HG02840 (cell line): ENCODE measurements around the gene PLCG1.

Source experiments
- ATAC-seq: cut with Tn5 transposase; IDR thresholded peaks from one replicate; pipeline ENCODE4 v1.9.1; 2021; ENCODE audit warnings: mild to moderate bottlenecking, moderate library complexity, moderate number of reproducible peaks; ENCODE audit not compliant: unreplicated experiment, low FRiP score

PLCG1 gene

DNA sequence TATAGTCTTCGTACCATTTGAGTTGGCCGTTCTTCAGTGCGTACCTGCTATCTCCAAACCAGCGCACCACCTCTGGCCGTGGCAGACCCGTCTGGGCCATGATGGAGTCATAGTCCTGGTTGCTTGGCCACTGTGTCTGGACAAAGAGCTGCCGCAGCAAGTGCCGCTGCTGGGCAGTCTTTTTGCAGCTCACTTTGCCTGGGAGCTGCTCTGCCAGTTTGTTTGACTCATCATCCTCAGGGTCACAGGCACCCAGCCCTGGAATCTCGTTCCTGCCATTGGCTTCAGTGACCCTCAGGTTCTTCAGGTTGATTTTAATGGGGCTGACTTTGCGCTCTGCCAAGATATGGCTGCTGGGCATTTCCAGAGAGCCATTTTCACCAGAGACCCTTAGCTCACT is 65.1 kb downstream of the PLCG1 start:
- no peak for ATAC-seq

DNA sequence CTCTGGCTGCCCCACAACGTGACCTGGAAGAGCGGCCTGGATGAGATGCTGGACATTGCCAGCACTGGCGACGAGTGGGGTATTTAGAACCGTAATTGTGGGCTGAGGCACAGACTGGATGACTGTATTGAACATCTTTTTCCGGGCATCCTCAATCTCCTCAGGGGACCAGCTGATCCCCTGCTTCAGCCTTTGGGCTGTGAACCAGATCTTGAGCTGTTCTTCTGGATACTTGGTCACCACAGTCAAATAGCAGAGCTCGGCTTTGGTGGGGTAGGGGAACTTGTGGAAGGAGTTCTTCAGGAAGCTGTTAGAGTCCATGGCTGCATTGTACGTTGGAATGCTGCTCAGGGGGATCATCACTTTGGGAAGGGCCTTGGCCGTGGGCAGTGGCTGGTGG is 66.3 kb downstream of the PLCG1 start:
- no peak for ATAC-seq

DNA sequence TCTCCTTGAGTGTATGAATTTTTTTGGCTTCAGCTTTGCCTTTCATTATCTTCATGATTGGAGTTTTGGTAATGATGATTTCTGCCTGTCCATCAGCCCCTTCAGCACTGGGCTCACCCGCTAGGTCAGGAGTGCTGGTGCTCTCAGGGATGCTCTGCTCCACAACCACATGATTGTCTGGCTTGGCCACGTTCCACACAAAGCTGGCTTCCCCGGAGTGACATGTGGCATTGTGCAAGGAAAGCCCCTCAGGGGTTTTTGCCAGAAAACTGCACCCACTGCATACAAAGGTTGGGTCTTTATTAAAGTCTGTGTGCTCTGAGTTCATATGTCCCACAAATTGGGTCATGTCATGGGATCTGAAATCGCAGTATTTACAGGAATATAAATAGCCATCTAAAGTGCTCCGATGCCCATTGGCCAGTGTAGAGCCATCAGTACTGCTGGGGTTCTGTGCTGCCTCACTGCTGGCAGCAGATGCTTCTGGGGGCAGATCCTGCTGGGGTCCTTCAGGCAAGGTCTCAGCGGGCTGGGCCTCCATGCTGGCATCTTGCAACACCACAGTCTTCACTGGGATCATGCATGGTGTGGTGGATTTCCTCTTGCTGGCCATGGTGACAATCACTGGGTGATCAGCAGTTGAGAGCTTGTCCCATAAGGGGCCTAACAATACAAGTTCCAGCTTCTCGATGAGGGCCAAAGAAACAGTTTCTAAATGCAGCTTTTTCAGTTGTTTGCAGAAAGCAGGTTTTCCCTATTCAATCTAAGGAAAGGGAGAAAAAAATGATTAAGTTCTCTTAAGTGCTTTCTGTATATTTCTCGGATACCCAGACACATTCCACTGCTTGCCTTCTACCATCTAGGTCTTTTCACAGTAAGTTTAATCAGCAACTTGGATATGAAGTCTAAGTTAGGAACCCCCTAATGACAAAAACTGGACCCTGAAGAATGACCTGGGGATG is 67.2 kb downstream of the PLCG1 start:
- ATAC-seq = no peak

DNA sequence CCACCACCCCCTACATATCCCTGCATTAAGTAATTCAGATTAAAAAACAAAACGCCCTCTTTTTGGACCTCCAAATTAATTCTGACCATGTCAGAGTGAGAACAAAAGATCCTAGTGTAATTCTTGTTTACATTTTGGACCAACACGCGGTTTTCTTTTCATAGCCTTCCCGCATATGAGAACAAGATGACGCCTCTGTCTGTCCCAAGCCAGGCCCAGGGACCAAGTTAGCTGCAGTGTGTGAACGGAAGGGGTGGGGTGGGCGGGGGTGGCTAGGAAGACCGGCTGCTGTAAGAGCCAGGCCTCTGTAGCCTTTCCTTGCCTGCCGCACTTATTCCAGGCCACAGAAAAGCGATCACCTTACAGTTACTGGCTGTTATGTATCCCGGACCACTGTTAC is 68.0 kb downstream of the PLCG1 start:
- ATAC-seq = no peak

DNA sequence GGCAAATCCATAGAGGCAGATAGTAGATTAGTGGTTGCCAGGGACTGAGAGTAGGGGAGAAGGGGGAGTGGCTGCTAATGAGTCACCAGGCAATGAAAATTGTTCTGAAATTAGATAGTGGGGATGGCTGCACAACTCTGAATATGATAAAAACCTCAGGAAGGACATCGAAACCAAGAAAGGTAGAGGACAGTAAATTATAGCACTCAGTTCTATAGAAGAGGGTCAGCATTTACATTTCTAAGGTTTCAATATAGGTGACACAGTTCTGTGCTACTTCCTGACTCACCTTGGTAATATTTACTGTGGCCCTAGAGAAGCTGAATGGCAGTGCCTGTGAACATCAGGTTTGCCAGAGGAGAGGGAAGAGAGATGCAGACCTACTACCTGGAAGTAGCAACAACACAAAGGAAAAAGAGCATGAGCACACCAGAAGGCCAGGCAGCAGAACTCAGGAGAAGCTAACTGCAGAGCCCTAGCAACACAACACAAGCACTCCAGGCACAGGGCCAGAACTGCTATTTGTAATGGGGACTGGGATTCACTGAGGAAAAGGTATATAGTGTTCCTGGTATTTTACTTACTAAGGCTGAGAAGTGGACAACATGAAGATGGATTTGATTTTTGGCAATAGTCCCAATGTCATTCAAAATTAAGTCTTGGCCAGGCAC is 75.9 kb downstream of the PLCG1 start:
- no peak for ATAC-seq

DNA sequence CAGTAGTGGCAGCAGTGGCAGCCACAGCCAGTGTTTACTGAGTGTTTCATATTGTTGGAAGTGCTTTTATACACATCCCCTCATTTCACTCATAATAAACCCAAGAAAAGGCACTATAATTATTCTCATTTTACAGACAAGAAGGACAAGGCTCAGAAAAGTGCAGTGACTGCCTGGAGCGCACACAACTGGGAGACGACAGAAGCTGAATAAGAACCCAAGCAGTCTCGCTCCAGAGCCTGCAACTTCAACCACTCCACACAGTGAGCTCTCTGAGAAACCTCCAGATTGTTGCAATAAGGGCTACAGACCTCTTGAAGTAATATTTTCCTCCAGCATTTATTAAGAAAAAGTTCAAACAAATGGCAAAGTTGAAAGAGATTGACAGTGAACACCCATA is 76.9 kb downstream of the PLCG1 start:
- ATAC-seq = no peak

DNA sequence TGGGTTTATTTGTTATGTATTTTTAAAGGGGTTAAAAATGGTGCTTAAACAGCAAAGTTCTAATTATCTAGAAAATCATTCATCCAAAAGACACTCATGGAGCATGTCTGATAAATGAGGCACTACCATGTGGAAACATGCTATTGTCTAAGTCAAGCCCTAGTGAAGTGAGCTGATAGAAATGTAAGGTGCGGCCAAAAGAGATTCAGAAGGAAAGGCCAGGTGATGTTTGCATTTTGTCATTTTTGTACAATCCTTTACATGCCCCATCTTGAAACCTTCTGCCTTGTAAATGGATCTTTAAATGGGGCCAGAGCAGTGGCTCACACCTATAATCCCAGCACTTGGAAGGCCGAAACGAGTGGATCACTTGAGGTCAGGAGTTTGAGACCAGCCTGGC is 77.3 kb downstream of the PLCG1 start:
- ATAC-seq = no peak

DNA sequence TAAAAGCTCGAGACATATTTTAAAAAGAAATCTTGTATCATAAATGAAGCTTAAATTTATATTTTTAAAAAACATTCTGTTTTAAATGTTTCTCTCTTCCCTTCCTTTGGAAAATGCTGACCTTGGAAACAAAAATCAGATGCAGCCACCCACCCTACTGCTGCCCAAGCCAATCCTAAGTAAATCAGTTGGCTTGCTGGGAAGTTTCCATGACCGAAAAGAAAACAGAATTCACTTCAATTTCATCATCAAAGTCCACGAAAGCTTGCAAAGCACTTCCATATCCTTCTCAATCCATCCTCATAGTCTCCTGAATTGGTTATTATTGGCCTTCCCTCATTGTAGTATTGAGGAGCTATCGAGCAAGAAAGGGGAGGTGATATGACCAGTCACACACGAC is 80.1 kb downstream of the PLCG1 start:
- no peak for ATAC-seq

DNA sequence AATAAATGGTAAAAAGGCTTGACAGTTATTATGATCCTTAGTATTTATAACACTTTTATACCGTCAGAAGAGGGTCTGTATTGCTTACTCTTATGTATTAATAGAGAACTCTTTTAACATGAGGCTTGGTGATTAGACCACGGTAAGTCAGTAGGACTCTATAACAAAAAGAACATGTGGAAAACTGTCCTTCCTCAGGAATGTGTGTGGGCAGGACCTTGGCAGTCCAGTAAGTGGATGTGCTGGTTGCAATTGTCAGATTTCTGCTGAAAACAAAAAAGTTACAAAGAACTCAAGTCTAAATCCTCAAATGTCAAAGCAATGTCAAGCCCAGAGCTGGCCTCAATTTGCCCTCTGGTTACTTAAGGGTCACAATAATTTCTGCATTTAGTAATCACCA is 81.1 kb downstream of the PLCG1 start:
- ATAC-seq = no peak

DNA sequence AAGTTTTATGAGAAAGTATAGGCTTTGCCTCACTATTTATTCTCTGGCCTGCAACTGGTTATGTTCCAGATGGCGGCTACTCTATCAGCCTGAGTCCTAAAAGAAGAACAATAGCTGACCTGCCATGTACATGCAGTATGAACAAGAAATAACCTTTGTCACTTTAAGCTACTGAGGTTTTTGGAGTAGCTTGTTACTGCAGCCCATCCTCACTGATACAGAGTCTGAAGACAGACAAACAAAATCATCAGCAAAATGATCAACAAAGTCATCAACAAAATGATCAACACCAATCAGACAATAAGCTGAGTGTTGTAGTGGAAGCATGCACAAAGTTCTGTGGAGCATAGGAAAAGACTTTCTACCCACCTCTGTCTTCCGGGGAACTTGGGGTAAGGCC is 82.5 kb downstream of the PLCG1 start:
- no peak for ATAC-seq

DNA sequence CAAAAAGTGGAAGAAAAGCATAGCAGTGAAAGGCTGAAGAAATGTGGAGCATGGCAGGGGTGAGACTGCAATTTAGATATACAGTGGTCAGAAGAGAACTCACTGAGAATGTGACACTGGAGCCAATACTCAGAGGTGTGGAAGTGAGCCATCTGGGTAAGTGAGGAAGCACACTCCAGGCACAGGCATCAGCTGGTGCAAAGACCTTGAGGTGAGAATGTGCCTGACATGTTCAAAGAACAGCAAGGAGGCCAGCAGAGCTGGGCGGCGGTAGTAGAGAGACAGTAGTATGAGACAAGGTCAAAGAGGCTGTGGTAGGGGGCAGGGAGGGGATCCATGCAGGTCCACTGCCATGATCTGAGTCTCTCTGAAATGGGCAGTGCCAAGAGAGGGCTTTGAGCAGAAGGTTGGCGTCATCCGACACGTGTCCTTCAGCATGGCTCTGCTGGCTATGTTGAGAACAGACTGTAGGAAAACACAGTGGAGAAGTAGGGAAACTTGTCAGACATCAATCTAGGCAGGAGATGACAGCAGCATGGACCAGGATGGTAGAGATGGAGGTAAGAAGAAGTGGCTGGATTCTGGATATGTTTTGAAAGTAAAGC is 84.4 kb downstream of the PLCG1 start:
- ATAC-seq = no peak

DNA sequence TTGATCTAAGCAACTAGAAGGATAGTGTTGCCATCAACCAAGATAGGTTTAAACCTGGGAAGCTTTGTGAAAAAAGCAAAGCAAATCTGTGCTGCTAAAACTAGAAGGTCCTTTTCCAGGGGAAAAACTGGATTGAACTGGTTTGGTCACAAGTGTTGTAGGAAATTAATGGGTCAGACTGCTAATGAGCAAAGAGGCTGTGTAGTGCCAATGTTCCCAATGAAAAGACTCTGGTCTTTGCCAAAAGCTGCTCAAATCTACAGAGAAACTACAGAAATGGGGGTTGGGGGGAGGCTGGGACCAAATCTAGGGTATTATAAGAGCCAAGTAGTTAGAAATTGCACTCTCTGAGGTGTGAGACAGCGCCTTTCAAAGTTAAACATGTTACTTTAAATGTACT is 85.0 kb downstream of the PLCG1 start:
- no peak for ATAC-seq

DNA sequence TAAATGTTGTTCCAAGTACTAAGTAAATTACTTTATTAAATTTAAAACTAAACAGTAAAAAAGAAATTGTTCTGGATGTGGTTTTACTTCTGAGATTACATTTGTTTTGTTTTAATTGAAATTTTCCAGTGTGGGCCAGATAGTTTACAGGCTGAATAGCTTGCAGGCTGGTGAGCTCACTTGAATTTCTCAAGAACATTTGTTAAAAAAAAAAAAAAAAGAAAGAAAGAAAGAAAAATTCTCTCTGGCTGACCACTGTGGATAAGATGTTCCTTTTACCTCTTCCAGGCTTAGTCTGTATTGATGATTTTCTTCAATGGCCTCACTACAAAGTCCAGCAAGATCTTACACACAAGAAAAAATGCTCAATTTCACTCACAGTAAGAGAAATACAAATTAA is 85.4 kb downstream of the PLCG1 start:
- ATAC-seq = no peak

DNA sequence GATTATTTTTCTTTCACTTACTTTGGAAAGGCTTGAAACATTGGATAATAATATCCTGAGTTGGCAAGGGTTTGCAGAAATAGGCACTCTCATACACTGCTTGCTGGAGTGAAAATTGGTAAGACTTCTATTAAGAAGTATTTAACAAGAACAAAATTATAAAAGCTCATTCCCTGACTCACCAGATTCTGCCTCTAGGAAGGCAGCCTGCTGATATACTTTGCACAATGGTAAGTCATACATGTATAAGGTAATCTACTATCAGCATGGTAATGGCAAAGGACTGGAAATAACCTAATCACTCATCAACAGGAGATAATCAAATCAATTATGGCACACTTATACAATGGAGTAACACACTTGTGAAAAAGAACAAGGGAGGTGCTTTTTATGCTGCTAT is 85.8 kb downstream of the PLCG1 start:
- no peak for ATAC-seq

DNA sequence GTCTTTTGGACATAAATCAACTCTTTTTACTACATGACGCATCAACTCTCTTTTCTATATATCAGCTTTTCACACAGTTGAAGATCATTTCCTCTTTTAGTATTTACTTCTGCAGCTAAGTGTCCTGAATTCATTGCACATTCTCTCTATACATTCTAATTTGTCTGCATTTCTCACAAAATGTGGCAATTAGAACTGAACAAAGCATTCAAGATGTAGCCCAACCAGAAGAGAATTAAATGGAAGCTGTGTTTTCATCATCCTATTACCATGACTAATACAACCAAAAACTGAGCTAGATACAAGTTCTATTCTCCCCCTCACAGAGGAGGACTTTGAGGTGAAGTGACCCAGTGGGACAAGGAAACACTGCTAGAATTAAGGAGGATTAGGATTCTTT is 86.9 kb downstream of the PLCG1 start:
- ATAC-seq = no peak

DNA sequence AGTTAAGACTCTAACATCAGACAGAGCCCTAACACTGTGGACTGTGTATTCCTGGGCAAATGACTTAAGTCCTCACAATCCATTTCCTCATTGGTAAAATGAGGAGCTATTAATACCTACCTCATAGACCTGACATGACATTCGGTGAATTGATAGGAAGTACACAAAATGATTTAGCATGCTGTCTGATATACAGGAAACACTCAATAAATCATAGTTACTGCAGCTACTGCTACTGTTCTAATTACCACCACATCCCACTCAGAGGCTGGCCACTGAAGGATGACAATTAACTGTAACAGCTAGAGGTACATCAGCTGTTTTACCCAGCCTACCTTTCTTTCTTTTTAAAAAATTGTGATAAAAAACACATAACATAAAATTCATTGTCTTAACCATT is 87.7 kb downstream of the PLCG1 start:
- no peak for ATAC-seq

DNA sequence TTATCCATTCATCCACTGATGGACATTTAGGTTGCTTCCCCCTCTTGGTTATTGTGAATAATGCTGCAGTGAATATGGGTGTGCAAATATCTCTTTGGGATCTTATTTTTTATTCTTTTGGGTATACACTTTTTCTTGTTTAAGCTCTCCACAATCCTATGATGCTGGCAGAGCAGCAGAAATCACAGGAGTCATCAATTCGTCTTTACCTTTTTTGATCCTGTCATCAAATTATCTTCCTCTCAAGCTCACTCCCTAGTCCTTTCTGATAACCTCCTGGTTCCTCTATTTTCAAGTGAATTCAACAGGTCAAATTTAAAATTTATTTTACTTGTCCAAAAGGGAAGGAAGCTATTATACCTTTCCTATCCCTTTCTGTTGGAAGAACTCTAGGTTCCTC is 89.1 kb downstream of the PLCG1 start:
- no peak for ATAC-seq
